Neural progenitor cell (in vitro differentiated cells): ENCODE data around the gene ARHGAP45.

Experiments used
- EZH2 ChIP-seq: fragments of 200-600 bp; sonication (generic); IDR thresholded peaks from 2 replicates; pipeline ENCODE4 v1.6.1; 2017; ENCODE audit warnings: antibody characterized with exemption, mild to moderate bottlenecking, moderate library complexity
- EZH2phosphoT487 ChIP-seq: fragments of 200-600 bp; sonication (generic); IDR thresholded peaks from 2 replicates; pipeline ENCODE4 v1.6.1; 2017; ENCODE audit warnings: antibody characterized with exemption
- TF ChIP-seq, protein P1 (sequence below): fragments of 200-600 bp; sonication (generic); IDR thresholded peaks from 2 replicates; pipeline ENCODE4 v1.5.1; 2017; ENCODE audit warnings: antibody characterized with exemption, mild to moderate bottlenecking

DNA sequence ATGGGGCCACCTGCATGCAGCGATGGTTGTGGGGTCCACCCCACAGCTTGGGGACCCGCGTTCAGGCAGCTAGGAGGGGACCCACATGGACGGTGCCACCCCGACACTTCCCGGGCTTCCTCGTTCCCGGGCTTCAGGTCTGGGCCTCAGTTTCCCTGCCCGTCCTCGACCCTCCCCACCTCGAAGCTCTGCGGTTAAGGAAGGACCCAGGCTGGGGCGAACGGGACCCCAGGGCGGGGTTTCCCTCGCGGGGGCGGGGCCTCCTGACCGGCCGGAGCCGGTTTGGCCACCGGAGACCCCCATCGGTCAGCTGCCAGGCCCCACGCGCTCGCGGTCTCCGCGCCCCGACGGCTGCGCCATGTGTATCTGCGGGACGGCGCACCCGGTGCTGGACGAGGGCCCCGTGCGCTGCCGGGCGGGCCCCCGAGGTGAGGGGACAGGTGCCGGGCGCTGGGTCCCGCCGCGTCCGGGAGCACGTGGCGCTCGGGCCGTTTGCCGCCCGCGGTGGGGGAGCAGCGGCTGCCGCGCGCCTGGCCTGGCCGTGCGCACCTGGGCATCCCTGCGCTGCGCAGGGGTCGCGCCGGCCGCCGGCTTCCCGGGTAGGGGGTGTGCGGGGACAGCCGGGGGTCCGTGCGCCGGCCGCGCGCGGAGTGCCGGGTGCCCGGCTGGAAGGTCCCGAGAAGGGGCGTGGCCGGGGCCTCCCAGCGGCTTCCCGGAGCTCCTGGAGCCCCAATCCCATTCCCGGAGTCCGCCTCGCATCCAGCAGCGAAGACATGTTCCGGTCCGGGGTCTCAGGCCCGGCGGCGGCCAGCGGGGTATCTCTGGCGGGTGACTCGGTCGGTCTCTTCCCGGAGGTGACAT is 4.2 kb downstream of the ARHGAP45 start:
- TF ChIP-seq, protein P1, sequence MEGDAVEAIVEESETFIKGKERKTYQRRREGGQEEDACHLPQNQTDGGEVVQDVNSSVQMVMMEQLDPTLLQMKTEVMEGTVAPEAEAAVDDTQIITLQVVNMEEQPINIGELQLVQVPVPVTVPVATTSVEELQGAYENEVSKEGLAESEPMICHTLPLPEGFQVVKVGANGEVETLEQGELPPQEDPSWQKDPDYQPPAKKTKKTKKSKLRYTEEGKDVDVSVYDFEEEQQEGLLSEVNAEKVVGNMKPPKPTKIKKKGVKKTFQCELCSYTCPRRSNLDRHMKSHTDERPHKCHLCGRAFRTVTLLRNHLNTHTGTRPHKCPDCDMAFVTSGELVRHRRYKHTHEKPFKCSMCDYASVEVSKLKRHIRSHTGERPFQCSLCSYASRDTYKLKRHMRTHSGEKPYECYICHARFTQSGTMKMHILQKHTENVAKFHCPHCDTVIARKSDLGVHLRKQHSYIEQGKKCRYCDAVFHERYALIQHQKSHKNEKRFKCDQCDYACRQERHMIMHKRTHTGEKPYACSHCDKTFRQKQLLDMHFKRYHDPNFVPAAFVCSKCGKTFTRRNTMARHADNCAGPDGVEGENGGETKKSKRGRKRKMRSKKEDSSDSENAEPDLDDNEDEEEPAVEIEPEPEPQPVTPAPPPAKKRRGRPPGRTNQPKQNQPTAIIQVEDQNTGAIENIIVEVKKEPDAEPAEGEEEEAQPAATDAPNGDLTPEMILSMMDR = no peak
- TF ChIP-seq EZH2 (no peak), EZH2phosphoT487 (peak; percentile 46)
